HG02759 (cell line): ENCODE results near the gene RNF213.
"Not testable (repeated sequence)": the region's sequence is repeated elsewhere in the genome, so short reads cannot be mapped to it uniquely, and the experiment has no call there.

Experiments
- ATAC-seq: cut with Tn5 transposase; IDR thresholded peaks from one replicate; pipeline ENCODE4 v1.9.1; 2021; ENCODE audit warnings: mild to moderate bottlenecking, moderate library complexity; ENCODE audit not compliant: unreplicated experiment

The RNF213 gene

DNA sequence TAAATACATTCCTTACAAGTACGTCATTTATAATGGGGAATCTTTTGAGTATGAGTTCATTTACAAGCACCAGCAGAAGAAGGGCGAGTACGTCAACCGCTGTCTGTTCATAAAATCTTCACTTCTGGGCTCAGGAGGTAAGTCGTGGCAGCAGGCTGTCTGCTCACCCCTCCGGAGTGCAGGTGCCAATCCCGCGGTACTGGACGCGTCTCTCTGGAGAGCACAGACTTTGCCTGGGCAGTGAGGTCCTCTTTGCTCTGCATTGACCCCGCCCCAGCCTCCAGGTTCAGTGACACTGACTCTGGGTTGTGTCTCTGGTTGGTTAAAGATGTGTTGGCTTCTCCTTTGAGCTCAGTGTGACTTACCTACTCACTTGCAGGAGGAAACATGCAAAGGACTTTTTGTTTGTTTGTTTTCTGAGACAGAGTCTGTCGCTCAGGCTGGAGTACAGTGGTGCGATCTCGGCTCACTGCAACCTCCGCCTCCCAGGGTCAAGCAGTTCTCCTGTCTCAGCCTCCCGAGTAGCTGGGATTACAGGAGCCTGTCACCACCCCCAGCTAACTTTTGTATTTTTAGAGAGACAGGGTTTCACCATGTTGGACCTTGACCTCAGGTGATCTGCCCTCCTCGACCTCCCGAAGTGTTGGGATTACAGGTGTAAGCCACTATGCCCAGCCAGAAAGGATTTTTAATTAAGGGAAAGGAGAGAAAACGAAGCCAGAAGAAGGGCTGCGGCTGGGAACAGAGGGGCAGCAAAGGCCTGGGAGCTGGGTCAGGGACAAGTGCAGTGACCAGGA, 31.2 kb downstream of the RNF213 start:
- ATAC-seq, result no peak

DNA sequence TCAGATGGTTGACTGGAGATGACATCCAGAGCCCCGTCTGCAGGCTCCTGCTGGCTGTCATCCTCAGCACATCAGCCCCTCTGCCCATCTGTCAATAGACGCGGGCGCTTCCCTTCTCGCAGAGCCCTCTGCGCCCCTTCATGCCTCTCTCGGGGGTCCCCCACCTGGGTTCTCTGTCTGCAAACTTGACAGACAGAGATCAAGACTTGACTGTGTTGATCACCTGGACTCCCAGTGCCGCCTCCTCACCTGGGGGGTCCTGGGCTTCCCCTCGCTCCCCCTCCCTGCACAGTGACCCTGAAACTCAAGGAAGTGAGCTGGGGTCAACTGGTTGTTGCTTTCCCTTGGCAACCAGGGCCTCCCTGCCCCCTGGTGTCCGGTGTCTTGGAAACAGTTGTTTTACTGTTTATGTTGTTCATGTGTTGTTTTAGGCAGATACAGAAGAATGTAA, 31.9 kb downstream of the RNF213 start:
- ATAC-seq, result no peak

DNA sequence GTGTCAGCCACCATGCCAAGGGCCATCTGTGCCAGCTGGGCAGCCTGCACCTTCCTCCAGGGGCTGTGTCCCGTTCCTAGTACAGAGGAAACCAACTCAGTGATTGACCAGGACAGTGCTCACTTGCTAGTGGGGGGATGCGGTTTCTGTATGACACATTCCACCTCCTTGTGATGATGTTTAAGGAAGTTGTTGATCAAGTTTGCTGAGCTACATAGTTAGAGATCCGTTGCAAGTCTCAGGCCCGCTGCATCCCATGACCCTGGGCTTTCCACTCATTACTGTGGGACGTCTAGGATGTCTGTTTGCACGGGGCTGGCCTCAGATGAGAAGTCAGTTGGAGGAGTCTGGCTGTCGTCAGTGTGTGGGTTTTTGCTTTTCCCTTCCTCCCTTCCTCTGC, 33.6 kb downstream of the RNF213 start:
- no peak for ATAC-seq

DNA sequence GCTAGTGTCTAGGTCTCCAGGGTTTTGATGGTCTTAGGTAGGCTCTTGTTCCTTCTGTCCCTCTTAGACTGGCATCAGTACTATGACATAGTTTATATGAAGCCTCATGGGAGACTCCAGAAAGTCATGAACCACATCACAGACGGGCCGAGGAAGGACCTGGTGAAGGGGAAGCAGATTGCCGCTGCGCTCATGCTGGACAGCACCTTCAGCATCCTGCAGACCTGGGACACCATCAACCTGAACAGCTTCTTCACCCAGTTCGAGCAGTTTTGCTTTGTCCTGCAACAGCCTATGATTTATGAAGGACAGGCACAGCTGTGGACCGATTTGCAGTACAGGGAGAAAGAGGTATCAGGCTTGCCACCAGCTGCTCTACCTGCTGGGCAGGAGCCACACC, 34.0 kb downstream of the RNF213 start:
- no peak for ATAC-seq

DNA sequence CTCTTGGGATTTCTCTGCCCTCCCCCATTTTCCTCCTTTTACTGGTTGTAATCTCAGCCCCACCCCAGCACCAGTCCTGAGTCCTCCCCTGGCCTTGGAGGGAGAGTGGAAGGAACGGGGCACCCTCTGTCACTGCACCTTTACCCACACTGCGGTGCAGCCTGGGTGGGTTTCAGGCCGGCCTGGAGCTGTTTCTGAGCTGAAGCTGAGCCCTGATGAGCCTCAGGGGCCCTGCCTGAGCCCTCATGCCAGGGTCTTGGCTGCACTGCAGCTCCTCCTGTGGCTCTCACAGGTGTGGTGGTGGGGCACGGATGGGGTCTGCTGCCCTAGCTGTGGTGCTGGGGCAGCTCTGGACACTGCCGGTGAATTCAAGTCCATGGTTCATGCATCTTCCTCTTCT, 34.5 kb downstream of the RNF213 start:
- ATAC-seq, result no peak

DNA sequence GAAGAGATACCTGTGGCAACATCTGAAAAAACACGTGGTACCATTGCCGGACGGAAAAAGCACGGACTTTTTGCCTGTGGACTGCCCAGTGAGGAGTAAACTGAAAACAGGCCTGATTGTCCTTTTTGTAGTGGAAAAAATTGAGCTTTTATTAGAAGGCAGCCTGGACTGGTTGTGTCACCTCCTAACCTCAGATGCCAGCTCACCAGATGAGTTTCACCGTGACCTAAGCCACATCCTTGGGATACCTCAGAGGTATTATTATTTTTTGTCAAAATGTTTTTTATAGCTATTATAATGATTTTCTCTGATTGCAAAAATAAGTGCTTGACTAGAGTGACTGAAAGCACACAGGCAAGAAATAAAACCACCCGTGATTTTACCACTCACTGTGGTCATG, 34.9 kb downstream of the RNF213 start:
- ATAC-seq, result no peak

DNA sequence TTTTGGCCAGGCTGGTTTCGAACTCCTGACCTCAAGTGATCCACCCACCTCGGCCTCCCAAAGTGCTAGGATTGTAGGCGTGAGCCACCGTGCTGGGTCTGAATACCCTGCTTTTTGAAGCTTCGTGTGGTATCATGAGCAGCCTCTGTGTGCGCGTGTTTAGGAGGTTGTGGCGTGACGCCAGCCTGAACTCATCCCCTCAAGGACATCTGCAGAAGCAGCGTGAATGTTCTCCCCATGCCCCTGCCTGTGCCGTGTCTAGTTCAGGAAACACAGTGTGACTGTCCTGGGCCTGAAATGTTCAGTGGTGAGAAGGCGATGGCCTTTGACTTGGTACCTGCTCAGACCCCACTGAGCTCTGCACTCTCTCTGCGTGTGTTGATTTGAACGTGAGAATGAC, 35.6 kb downstream of the RNF213 start:
- no peak for ATAC-seq

DNA sequence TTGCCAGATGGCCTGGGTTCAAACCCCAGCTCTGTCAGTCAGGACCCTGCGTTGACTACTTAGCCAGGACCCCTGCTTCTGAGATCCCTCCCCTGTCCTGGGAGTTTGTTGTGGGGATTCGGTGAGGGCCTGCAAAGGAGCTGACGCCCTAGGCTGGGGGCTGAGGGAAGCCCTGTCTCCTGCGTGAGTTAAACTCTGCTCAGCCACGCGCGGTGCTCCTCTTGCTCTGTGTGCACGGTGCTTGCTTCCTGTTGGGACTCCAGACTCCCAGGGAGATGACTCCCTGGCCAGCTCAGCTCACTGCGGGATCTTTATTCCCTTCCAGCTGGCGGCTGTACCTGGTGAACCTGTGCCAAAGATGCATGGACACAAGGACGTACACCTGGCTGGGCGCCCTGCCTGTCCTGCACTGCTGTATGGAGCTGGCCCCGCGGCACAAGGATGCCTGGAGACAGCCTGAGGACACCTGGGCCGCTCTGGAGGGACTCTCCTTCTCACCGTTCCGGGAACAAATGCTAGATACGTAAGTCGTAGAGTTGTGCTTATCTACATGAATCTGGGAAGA, 37.4 kb downstream of the RNF213 start:
- no peak for ATAC-seq

DNA sequence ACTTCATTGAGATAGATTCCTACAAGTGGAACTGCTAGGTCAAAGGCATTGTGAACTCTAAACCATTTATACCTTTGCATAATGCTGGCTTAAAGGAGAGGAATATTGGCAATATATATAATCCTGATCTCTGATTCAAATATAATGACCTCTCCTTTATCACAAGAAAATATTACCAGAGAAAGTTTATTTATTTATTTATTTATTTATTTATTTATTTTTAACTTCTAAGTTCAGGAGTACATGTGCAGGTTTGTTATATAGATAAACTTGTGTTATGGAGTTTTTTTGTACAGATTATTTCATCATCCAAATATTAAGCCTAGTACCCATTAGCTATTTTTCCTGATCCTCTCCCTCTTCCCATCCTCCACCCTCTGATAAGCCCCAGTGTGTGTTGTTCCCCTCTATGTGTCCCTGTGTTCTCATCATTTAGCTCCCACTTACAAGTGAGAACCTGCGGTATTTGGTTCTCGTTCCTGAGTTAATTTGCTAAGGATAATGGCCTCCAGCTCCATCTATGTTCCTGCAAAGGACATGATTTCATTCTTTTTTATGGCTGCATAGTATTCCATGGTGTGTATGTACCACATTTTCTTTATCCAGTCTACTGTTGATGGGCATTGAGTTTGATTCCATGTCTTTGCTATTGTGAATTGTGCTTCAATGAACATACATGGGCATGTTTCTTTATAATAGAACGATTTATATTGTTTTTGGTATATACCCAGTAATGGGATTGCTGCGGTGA, 38.9 kb downstream of the RNF213 start:
- not testable (repeated sequence) for ATAC-seq

DNA sequence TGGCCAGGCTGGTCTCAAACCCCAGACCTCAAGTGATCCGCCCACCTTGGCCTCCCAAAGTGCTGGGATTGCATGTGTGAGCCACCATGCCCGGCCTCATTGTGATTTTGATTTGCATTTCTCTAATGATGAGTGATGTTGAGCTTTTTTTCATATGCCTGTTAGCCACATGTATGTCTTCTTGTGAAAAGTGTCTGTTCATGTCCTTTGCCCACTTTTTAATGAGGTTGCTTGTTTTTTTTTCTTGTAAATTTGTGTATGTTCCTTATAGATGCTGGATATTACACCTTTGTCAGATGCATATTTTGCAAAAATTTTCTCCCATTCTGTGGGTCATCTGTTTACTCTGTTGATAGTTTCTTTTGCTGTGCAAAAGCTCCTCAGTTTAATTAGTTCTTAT, 40.1 kb downstream of the RNF213 start:
- ATAC-seq, result not testable (repeated sequence)

DNA sequence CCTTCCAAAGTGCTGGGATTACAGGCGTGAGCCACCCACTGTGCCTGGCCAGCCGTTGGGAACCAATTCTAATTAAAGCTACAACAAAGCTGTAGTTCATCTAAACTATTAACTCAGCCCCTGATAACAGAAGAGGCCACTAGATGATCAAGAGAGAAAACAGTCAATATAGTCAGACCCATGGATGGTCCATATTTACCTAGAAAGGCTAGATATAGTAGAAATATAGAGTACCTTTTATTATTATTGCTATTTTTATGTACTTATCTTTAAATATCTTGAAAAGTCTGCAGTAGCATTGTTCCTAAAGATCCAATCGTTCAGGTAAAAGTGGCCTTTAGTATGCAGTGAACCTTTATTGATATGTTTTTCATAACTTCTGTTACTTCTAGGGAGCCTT, 43.2 kb downstream of the RNF213 start:
- ATAC-seq, result no peak

DNA sequence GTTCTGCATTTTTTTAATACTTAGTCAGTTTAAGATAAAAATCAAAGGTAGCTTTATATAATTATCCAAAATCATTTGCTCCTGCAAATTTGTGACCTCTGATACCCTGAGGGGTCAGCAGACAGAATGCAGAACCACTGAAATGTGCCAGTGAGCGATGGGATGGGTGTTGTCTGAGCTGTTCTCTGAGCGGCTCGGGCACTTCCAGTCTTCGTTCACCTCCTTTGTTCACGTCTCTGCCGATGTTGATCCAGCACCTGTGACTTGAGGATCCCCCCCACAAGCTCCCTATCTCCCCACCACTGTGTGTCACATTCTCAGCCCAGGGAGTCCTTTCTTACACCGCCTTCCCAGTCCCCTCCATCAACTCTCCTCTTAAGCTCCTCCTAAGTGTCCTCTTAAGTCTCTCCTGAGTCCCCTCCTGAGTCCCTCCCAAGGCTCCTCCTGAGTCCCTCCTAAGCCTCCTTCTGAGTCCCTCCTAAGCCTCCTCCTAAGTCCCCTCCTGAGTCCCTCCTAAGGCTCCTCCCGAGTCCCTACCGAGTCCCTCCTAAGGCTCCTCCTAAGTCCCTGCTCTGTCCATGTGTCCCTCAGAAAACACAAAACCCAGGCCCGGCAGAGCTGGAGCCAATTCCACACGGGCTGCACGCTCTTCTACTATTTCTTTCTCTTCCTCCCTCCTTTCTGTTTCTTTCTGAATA, 47.5 kb downstream of the RNF213 start:
- ATAC-seq, result no peak

DNA sequence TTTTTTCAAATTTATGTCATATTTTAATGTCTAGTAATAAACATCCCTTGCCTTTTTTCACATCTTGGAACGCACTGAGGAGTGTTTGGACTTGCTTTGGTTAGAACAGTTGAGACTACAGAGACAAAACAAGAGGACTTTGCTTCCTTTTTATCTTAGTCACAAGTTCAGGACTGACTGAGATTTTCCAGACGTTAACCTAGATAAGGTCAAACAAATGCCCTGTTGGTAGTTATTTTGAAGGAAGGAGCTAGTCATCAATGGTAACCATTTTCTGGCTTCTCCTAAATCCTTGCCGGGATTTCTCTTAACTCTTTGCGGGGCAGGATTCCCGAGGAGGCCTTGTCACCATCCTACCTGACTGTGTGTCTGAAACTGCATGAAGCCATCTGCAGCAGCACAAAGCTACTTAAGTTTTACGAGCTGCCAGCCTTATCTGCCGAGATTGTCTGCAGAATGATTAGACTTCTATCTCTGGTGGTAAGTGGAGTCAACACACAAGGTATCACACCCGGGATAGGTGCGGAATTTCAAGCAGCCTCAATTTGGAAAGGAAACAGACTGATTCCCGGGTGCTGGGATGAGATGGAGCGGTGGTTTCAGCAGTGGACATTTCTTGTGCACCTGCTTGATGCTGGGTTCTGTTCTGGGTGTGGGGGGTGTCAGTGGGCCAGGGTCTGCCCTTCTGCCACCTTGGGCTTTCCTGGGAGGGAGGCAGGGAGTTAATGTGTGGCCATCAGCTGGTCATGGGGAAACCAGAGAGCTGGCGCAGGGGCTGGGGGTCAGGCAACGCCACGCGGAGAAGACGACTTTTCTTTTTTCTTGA, 48.3 kb downstream of the RNF213 start:
- ATAC-seq, result no peak

DNA sequence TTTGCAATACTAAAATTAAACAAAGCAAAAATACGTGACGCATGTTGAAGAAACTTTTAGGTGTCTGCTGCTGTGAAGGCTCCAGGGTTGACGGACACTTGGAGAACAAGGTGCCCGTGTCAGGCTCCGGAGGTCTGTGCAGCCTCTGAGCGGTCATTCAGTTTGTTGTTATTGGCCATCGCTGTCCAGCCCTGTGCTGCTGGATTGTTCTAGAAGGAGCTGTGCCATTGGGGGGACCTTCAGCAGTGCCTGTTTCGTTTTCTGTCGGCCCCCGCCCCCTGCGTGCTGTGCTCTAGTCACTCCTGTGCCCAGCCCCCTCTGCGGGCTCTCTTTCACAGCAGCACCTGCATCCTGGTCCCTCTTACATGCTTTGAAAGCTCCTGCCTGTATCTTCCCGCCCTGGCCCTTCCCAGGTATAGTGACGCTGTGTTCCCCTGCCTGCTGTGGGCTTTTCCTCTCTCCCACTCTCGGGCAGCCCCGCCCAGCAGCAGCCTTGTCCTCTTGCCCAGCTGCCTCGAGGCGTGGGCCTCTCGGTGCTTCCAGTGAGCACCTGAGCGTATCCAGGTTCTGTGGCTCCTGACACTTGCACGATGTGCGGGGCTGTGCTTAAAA, 50.7 kb downstream of the RNF213 start:
- no peak for ATAC-seq

DNA sequence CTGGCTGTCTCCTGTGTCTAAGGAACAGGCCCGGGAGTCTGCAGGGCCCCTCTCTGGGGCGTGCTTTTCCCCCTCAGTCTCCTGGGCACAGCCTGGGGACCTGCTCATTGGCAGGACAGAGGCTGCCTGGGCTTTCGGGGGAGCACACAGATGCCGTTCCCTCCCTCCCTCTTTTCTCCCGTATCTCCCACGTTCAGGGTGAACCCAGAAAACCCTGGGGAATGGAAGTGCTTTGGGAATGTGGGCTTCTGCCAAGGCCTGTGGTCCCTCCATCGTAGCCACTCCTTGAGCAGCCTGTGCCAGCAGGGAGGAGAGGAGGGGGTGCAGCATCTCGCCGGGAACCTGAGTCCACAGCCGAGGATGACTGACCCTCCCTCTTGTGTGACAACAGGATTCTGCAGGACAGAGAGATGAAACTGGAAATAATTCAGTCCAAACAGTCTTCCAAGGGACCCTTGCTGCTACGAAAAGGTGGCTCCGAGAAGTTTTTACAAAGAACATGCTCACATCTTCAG, 52.0 kb downstream of the RNF213 start:
- no peak for ATAC-seq

DNA sequence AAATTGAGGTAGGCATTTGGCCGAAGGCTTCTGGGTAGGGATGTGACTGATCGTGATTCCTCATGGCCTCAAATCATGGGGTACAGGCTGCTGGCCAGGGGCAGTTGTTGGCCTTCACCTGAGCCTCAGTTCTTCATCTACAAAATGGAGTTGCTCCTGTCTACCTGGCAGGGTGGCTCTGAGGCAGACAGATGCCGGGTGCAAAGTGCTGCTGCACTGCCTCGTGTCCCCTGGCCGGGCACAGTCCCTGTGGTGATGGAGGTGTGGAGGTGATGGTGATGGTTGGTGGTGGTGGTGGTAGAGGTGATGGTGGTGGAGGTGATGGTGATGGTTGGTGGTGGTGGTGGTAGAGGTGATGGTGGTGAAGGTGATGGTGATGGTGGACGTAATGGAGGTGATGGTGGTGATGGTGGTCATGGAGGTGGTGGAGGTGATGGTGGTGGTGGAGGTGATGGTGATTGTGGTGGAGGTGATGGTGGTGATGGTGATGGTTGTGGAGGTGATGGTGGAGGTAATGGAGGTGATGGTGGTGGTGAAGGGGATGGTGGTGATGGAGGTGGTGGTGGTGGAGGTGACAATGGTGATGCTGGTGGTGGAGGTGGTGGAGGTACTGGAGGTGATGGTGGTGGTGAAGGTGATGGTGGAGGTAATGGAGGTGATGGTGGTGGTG, 52.6 kb downstream of the RNF213 start:
- no peak for ATAC-seq

DNA sequence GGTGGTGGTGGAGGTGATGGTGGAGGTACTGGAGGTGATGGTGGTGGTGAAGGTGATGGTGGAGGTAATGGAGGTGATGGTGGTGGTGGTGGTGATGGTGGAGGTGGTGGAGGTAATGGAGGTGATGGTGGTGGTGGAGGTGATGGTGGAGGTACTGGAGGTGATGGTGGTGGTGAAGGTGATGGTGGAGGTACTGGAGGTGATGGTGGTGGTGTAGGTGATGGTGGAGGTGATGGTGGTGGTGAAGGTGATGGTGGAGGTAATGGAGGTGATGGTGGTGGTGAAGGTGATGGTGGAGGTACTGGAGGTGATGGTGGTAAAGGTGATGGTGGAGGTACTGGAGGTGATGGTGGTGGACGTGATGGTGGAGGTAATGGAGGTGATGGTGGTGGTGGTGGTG, 53.3 kb downstream of the RNF213 start:
- not testable (repeated sequence) for ATAC-seq

DNA sequence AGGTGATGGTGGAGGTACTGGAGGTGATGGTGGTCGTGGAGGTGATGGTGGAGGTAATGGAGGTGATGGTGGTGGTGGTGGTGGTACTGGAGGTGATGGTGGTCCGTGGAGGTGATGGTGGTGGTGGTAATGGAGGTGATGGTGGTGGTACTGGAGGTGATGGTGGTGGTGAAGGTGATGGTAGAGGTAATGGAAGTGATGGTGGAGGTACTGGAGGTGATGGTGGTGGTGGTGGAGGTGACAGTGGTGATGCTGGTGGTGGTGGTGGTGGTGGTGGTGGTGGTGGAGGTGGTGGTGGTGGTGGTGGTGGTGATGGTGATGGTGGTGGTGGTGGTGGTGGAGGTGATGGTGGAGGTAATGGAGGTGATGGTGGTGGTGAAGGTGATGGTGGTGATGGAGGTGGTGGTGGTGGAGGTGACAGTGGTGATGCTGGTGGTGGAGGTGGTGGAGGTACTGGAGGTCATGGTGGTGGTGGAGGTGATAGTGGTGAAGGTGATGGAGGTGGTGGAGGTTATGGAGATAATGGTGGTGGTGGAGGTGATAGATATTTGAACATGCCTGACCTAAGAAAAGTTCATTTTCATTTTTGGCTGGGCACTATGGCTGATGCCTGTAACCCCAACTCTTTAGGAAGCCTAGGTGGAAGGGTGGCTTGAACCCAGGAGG, 55.0 kb downstream of the RNF213 start:
- ATAC-seq, result no peak

DNA sequence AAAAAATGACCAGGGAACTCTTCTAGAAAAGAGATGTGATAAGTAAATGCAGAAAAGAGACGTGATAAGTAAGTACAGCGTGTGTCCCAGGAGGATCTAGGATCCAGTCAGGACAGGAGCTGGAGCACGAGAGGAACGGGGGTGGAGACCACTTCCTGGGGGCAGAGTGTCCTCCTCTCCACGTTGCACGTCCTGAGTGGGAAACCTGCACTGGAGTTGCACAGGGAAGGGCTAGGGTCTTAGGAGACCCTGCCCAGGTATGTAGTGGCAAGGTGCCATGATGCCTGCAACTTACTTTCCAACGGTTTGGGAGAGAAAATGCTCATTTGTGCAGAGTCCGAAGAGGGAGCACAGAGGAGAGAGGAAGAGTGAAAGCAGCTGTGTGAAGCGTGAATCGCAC, 55.8 kb downstream of the RNF213 start:
- no peak for ATAC-seq
